ENCODE data around the gene DUOX1.

GRCh38 chr15:45201869-45202268 is 72.1 kb downstream of the DUOX1 start:
- no peak for TF ChIP-seq CTCF (IDR thresholded peaks at IDR 0.05)
- TF ChIP-seq EP300 (IDR thresholded peaks at IDR 0.05): no peak

Measured in tibial nerve (tissue), 4 donors.